ENCODE data around the gene CAPN5. TPM values are rescaled to one million over a fixed set of nuclear protein-coding genes. Genes with fewer than 3 reads are reported as not detected.
A peak's percentile ranks its signal among the peaks of the same experiment; 100 is the strongest.

CAPN5 gene
- polyA plus RNA-seq, 4 donors: 43.8 to 61.1 (median 54.7) TPM

- DNase-seq (no peak), FAIRE-seq (no peak)
- Histone ChIP-seq H3K27me3 (ENCODE audit: control insufficient read depth in 3 of 3, insufficient read depth in 3 of 3, low read length in 3 of 3) (no peaks in the 10 kb centered on the region), H3K27ac (ENCODE audit: low read depth in 1 of 3, low read length in 2 of 3) (peak overlapping the region in 1 of 3 donors; percentile 93), H3K9me3 (ENCODE audit: control insufficient read depth in 2 of 2, insufficient read depth in 1 of 2, low read depth in 1 of 2, low read length in 1 of 2) (no peaks in the 10 kb centered on the region), H3K36me3 (ENCODE audit: control insufficient read depth in 3 of 3, insufficient read depth in 2 of 3, low read depth in 1 of 3, low read length in 3 of 3) (peaks cover 0 to 55% (median 0%) of the 10 kb centered on the region in 3 donors), H3K4me3 (ENCODE audit: low read depth in 1 of 3, low read length in 3 of 3) (peak overlapping the region in 1 of 3 donors; percentile 84), H3K4me1 (ENCODE audit: control insufficient read depth in 3 of 3, insufficient read depth in 2 of 3, low read depth in 1 of 3, low read length in 2 of 3) (peaks cover 0 to 40% (median 0%) of the 10 kb centered on the region in 3 donors)
- WGBS, 3 donors: 89 to 92% (median 90%) methylated on average over 11 of the region's 11 CpGs
Observed at GRCh38 chr11:77129069-77129841, 62.5 kb downstream of the CAPN5 start.

GRCh38 chr11:77129842-77130756 lies 63.3 kb downstream of the CAPN5 start:
- no peak for FAIRE-seq
- Histone ChIP-seq H3K4me1 (ENCODE audit: control insufficient read depth in 3 of 3, insufficient read depth in 2 of 3, low read depth in 1 of 3, low read length in 2 of 3) (peaks cover 0 to 40% (median 0%) of the 10 kb centered on the region in 3 donors), H3K4me3 (ENCODE audit: low read depth in 1 of 3, low read length in 3 of 3) (peak overlapping the region in 1 of 3 donors; percentile 84), H3K27ac (ENCODE audit: low read depth in 1 of 3, low read length in 2 of 3) (peak overlapping the region in 1 of 3 donors; percentile 67), H3K36me3 (ENCODE audit: control insufficient read depth in 3 of 3, insufficient read depth in 2 of 3, low read depth in 1 of 3, low read length in 3 of 3) (peaks cover 0 to 47% (median 0%) of the 10 kb centered on the region in 3 donors), H3K27me3 (ENCODE audit: control insufficient read depth in 3 of 3, insufficient read depth in 3 of 3, low read length in 3 of 3) (no peaks in the 10 kb centered on the region), H3K9me3 (ENCODE audit: control insufficient read depth in 2 of 2, insufficient read depth in 1 of 2, low read depth in 1 of 2, low read length in 1 of 2) (no peaks in the 10 kb centered on the region)
- 91 to 92% (median 91%) methylated on average over 11 of the region's 11 CpGs for WGBS, 3 donors
- DNase-seq: no peak

GRCh38 chr11:77130763-77131513 lies 64.2 kb downstream of the CAPN5 start:
- no peaks in the 10 kb centered on the region for H3K9me3 ChIP-seq (ENCODE audit: control insufficient read depth in 2 of 2, insufficient read depth in 1 of 2, low read depth in 1 of 2, low read length in 1 of 2)
- FAIRE-seq (no peak), DNase-seq (peak in 1 of 2 donors; percentile 65)
- H3K27me3 ChIP-seq (ENCODE audit: control insufficient read depth in 3 of 3, insufficient read depth in 3 of 3, low read length in 3 of 3): no peaks in the 10 kb centered on the region
- peak overlapping the region in 1 of 3 donors; percentile 18 for H3K4me3 ChIP-seq (ENCODE audit: low read depth in 1 of 3, low read length in 3 of 3)
- H3K36me3 ChIP-seq (ENCODE audit: control insufficient read depth in 3 of 3, insufficient read depth in 2 of 3, low read depth in 1 of 3, low read length in 3 of 3): peaks cover 0 to 40% (median 0%) of the 10 kb centered on the region in 3 donors
- 58 to 59% (median 58%) methylated on average over 9 of the region's 9 CpGs for WGBS, 3 donors
- peak overlapping the region in 2 of 3 donors; percentile 6 to 67 for H3K27ac ChIP-seq (ENCODE audit: low read depth in 1 of 3, low read length in 2 of 3)
- peaks cover 0 to 40% (median 0%) of the 10 kb centered on the region in 3 donors for H3K4me1 ChIP-seq (ENCODE audit: control insufficient read depth in 3 of 3, insufficient read depth in 2 of 3, low read depth in 1 of 3, low read length in 2 of 3)

GRCh38 chr11:77131560-77131959 lies 64.8 kb downstream of the CAPN5 start:
- H3K27me3 ChIP-seq (ENCODE audit: control insufficient read depth in 3 of 3, insufficient read depth in 3 of 3, low read length in 3 of 3): no peaks in the 10 kb centered on the region
- no peak for DNase-seq
- H3K27ac ChIP-seq (ENCODE audit: low read depth in 1 of 3, low read length in 2 of 3): peak overlapping the region in 1 of 3 donors; percentile 67
- peaks cover 0 to 39% (median 0%) of the 10 kb centered on the region in 3 donors for H3K36me3 ChIP-seq (ENCODE audit: control insufficient read depth in 3 of 3, insufficient read depth in 2 of 3, low read depth in 1 of 3, low read length in 3 of 3)
- no peak for FAIRE-seq
- 38 to 62% (median 62%) methylated on average over 3 to 6 of the region's 6 CpGs for WGBS, 3 donors
- H3K4me1 ChIP-seq (ENCODE audit: control insufficient read depth in 3 of 3, insufficient read depth in 2 of 3, low read depth in 1 of 3, low read length in 2 of 3): peaks cover 0 to 45% (median 0%) of the 10 kb centered on the region in 3 donors
- H3K4me3 ChIP-seq (ENCODE audit: low read depth in 1 of 3, low read length in 3 of 3): peak overlapping the region in 1 of 3 donors; percentile 18
- H3K9me3 ChIP-seq (ENCODE audit: control insufficient read depth in 2 of 2, insufficient read depth in 1 of 2, low read depth in 1 of 2, low read length in 1 of 2): no peaks in the 10 kb centered on the region

GRCh38 chr11:77135069-77135468 lies 68.3 kb downstream of the CAPN5 start:
- peaks cover 0 to 60% (median 0%) of the 10 kb centered on the region in 3 donors for H3K36me3 ChIP-seq (ENCODE audit: control insufficient read depth in 3 of 3, insufficient read depth in 2 of 3, low read depth in 1 of 3, low read length in 3 of 3)
- peaks cover 0 to 47% (median 5%) of the 10 kb centered on the region in 3 donors for H3K4me1 ChIP-seq (ENCODE audit: control insufficient read depth in 3 of 3, insufficient read depth in 2 of 3, low read depth in 1 of 3, low read length in 2 of 3)
- H3K9me3 ChIP-seq (ENCODE audit: control insufficient read depth in 2 of 2, insufficient read depth in 1 of 2, low read depth in 1 of 2, low read length in 1 of 2): no peaks in the 10 kb centered on the region
- 9 to 17% (median 15%) methylated on average over 2 of the region's 2 CpGs for WGBS, 3 donors
- H3K27me3 ChIP-seq (ENCODE audit: control insufficient read depth in 3 of 3, insufficient read depth in 3 of 3, low read length in 3 of 3): peaks cover 0 to 5% (median 0%) of the 10 kb centered on the region in 3 donors
- DNase-seq (no peak), FAIRE-seq (no peak)
- H3K4me3 ChIP-seq (ENCODE audit: low read depth in 1 of 3, low read length in 3 of 3): no peak overlapping the region
- H3K27ac ChIP-seq (ENCODE audit: low read depth in 1 of 3, low read length in 2 of 3): no peak overlapping the region

GRCh38 chr11:77136074-77136473 lies 69.3 kb downstream of the CAPN5 start:
- H3K27ac ChIP-seq (ENCODE audit: low read depth in 1 of 3, low read length in 2 of 3): peak overlapping the region in 1 of 3 donors; percentile 69

GRCh38 chr11:77136784-77137420 lies 70.1 kb downstream of the CAPN5 start:
- DNase-seq (peak; percentile 67 to 76), FAIRE-seq (no peak)
- H3K36me3 ChIP-seq (ENCODE audit: control insufficient read depth in 3 of 3, insufficient read depth in 2 of 3, low read depth in 1 of 3, low read length in 3 of 3): peaks cover 0 to 53% (median 0%) of the 10 kb centered on the region in 3 donors
- peaks cover 0 to 5% (median 0%) of the 10 kb centered on the region in 3 donors for H3K27me3 ChIP-seq (ENCODE audit: control insufficient read depth in 3 of 3, insufficient read depth in 3 of 3, low read length in 3 of 3)
- peak overlapping the region in 1 of 3 donors; percentile 69 for H3K27ac ChIP-seq (ENCODE audit: low read depth in 1 of 3, low read length in 2 of 3)
- 42 to 62% (median 53%) methylated on average over 12 of the region's 12 CpGs for WGBS, 3 donors
- H3K4me1 ChIP-seq (ENCODE audit: control insufficient read depth in 3 of 3, insufficient read depth in 2 of 3, low read depth in 1 of 3, low read length in 2 of 3): peaks cover 0 to 47% (median 7%) of the 10 kb centered on the region in 3 donors
- no peaks in the 10 kb centered on the region for H3K9me3 ChIP-seq (ENCODE audit: control insufficient read depth in 2 of 2, insufficient read depth in 1 of 2, low read depth in 1 of 2, low read length in 1 of 2)
- no peak overlapping the region for H3K4me3 ChIP-seq (ENCODE audit: low read depth in 1 of 3, low read length in 3 of 3)

More at GRCh38 chr11:77136074-77136473, 69.3 kb downstream of the CAPN5 start:
- DNase-seq: no peak
- Histone ChIP-seq H3K27me3 (ENCODE audit: control insufficient read depth in 3 of 3, insufficient read depth in 3 of 3, low read length in 3 of 3) (peaks cover 0 to 5% (median 0%) of the 10 kb centered on the region in 3 donors), H3K4me3 (ENCODE audit: low read depth in 1 of 3, low read length in 3 of 3) (no peak overlapping the region), H3K36me3 (ENCODE audit: control insufficient read depth in 3 of 3, insufficient read depth in 2 of 3, low read depth in 1 of 3, low read length in 3 of 3) (peaks cover 0 to 57% (median 0%) of the 10 kb centered on the region in 3 donors), H3K4me1 (ENCODE audit: control insufficient read depth in 3 of 3, insufficient read depth in 2 of 3, low read depth in 1 of 3, low read length in 2 of 3) (peaks cover 0 to 49% (median 5%) of the 10 kb centered on the region in 3 donors), H3K9me3 (ENCODE audit: control insufficient read depth in 2 of 2, insufficient read depth in 1 of 2, low read depth in 1 of 2, low read length in 1 of 2) (no peaks in the 10 kb centered on the region)
- 71 to 79% (median 76%) methylated on average over 8 of the region's 8 CpGs for WGBS, 3 donors
- no peak for FAIRE-seq
